T-helper 1 cell treated with Interleukin-12 subunit alpha and Interleukin-12 subunit beta and Interleukin-4 antibody, amounts not matched to agents 30 ng/mL and 1 ng/mL, for 36 hours (primary cell): ENCODE results near the gene SPOCK2. TPM values are rescaled to one million over a fixed set of nuclear protein-coding genes. Genes with fewer than 3 reads are reported as not detected.

Experiments
- intact Hi-C: fragments of 100-400 bp; cut with micrococcal nuclease; formaldehyde crosslinking; loops from one replicate; pipeline ENCODE4 v1.15.1; 2024
- total RNA-seq: library from RNA; stranded (reverse); gene quantifications from 2 replicates; pipeline ENCODE4 v1.2.3, GENCODE V29; 2022

SPOCK2 gene
- total RNA-seq, 1 donor from 2014 or later, result 344 TPM

GRCh38 chr10:72108830-72109635, 20.7 kb upstream of the SPOCK2 start:
- intact Hi-C loops, result loop anchor here (5.0 kb wide), 1 partner anchor 53 kb away; no protein-coding TSS in a partner anchor

GRCh38 chr10:72108004-72108370, 19.6 kb upstream of the SPOCK2 start:
- intact Hi-C loops, result loop anchor here (5.0 kb wide), 1 partner anchor 54 kb away; no protein-coding TSS in a partner anchor

- intact Hi-C loops, result loop anchor here (1.0 to 5.0 kb wide), 3 partner anchors 11 to 55 kb away; no protein-coding TSS in a partner anchor
Measured at GRCh38 chr10:72107325-72108003, 19.1 kb upstream of the SPOCK2 start.

GRCh38 chr10:72106896-72107295, 18.5 kb upstream of the SPOCK2 start:
- intact Hi-C loops, result loop anchor here (1.0 to 5.0 kb wide), 3 partner anchors 11 to 55 kb away; no protein-coding TSS in a partner anchor

- intact Hi-C loops, result loop anchor here (5.0 kb wide), 1 partner anchor 56 kb away; no protein-coding TSS in a partner anchor
Measured at GRCh38 chr10:72106154-72106849, 18.0 kb upstream of the SPOCK2 start.

GRCh38 chr10:72105710-72106109, 17.4 kb upstream of the SPOCK2 start:
- intact Hi-C loops, result loop anchor here (5.0 kb wide), 1 partner anchor 57 kb away; no protein-coding TSS in a partner anchor

GRCh38 chr10:72105098-72105475, 16.7 kb upstream of the SPOCK2 start:
- intact Hi-C loops, result loop anchor here (5.0 kb wide), 1 partner anchor 57 kb away; no protein-coding TSS in a partner anchor

- intact Hi-C loops, result loop anchor here (5.0 kb wide), 1 partner anchor 58 kb away; no protein-coding TSS in a partner anchor
Measured at GRCh38 chr10:72104472-72105097, 16.2 kb upstream of the SPOCK2 start.

- intact Hi-C loops, result no loop called here
Measured at GRCh38 chr10:72099600-72099921, 11.2 kb upstream of the SPOCK2 start.

GRCh38 chr10:72098836-72099599, 10.7 kb upstream of the SPOCK2 start:
- intact Hi-C loops, result no loop called here

- intact Hi-C loops, result no loop called here
Measured at GRCh38 chr10:72098301-72098835, 10.0 kb upstream of the SPOCK2 start.

- intact Hi-C loops, result no loop called here
Measured at GRCh38 chr10:72097448-72098300, 9.3 kb upstream of the SPOCK2 start.

- intact Hi-C loops, result loop anchor here (1.0 kb wide), 1 partner anchor 11 kb away; no protein-coding TSS in a partner anchor
Measured at GRCh38 chr10:72096115-72097000, 8.0 kb upstream of the SPOCK2 start.

- intact Hi-C loops, result no loop called here
Measured at GRCh38 chr10:72095195-72095594, 6.8 kb upstream of the SPOCK2 start.

- intact Hi-C loops, result no loop called here
Measured at GRCh38 chr10:72094574-72094973, 6.2 kb upstream of the SPOCK2 start.

GRCh38 chr10:72093450-72093849, 5.1 kb upstream of the SPOCK2 start:
- intact Hi-C loops, result no loop called here

- intact Hi-C loops, result no loop called here
Measured at GRCh38 chr10:72092987-72093386, 4.6 kb upstream of the SPOCK2 start.
